GM23248 (cell line): ENCODE measurements around the gene TIPRL. TPM values are rescaled to one million over a fixed set of nuclear protein-coding genes. Genes with fewer than 3 reads are reported as not detected.

Source experiments
- DNase-seq: peaks from one replicate; pipeline ENCODE4 v3.0.0-alpha.2; 2015
- H2AFZ ChIP-seq: fragments of 200-600 bp; sonication (generic); 2 replicates; pipeline ENCODE4 v1.6.1; 2016; ENCODE audit warnings: antibody characterized with exemption
- H3F3A ChIP-seq: fragments of 200-600 bp; sonication (generic); 2 replicates; pipeline ENCODE4 v1.6.1; 2016; ENCODE audit warnings: mild to moderate bottlenecking, antibody characterized with exemption, mixed run types; ENCODE audit not compliant: insufficient read depth
- H3K27ac ChIP-seq: fragments of 200-600 bp; sonication (generic); 2 replicates; pipeline ENCODE4 v1.5.1; 2016; ENCODE audit warnings: mild to moderate bottlenecking
- H3K27me3 ChIP-seq: fragments of 200-600 bp; sonication (generic); replicated peaks from 2 replicates; pipeline ENCODE4 v1.6.1; 2016; ENCODE audit warnings: mild to moderate bottlenecking; ENCODE audit not compliant: insufficient read depth
- H3K36me3 ChIP-seq: fragments of 200-600 bp; sonication (generic); 2 replicates; pipeline ENCODE4 v1.6.1; 2016; ENCODE audit warnings: low read depth, mild to moderate bottlenecking
- H3K4me1 ChIP-seq: fragments of 200-600 bp; sonication (generic); 2 replicates; pipeline ENCODE4 v1.6.1; 2016; ENCODE audit warnings: mild to moderate bottlenecking; ENCODE audit not compliant: insufficient read depth
- H3K4me2 ChIP-seq: fragments of 200-600 bp; sonication (generic); one replicate; pipeline ENCODE4 v1.6.1; 2016; ENCODE audit warnings: mild to moderate bottlenecking; ENCODE audit not compliant: unreplicated experiment
- H3K4me3 ChIP-seq: fragments of 200-600 bp; sonication (generic); 2 replicates; pipeline ENCODE4 v1.5.1; 2016; ENCODE audit warnings: mild to moderate bottlenecking
- H3K79me2 ChIP-seq: fragments of 200-600 bp; sonication (generic); 2 replicates; pipeline ENCODE4 v1.6.1; 2016; ENCODE audit warnings: mild to moderate bottlenecking; ENCODE audit not compliant: insufficient read depth
- H3K9ac ChIP-seq: fragments of 200-600 bp; sonication (generic); 2 replicates; pipeline ENCODE4 v1.6.1; 2016; ENCODE audit warnings: mild to moderate bottlenecking
- H3K9me2 ChIP-seq: fragments of 200-600 bp; sonication (generic); 2 replicates; pipeline ENCODE4 v1.6.1; 2016; ENCODE audit warnings: mixed run types, mild to moderate bottlenecking, moderate library complexity; ENCODE audit not compliant: insufficient read depth
- H3K9me3 ChIP-seq: fragments of 200-600 bp; sonication (generic); one replicate; pipeline ENCODE4 v1.6.1; 2017; ENCODE audit warnings: low read depth
- H4K20me1 ChIP-seq: fragments of 200-600 bp; sonication (generic); 2 replicates; pipeline ENCODE4 v1.6.0; 2016; ENCODE audit not compliant: insufficient read depth
- EZH2 ChIP-seq: fragments of 200-600 bp; sonication (generic); IDR thresholded peaks from 2 replicates; pipeline ENCODE4 v1.6.1; 2018; ENCODE audit warnings: antibody characterized with exemption, mild to moderate bottlenecking; ENCODE audit not compliant: insufficient read depth, poor library complexity, severe bottlenecking
- EZH2phosphoT487 ChIP-seq: fragments of 200-600 bp; sonication (generic); IDR thresholded peaks from 2 replicates; pipeline ENCODE4 v1.6.1; 2018; ENCODE audit warnings: antibody characterized with exemption, moderate library complexity, mild to moderate bottlenecking, low read depth; ENCODE audit not compliant: insufficient read depth
- WGBS, 2 experiments: methylation state at CpG; one replicate each; pipeline ENCODE4 v1.1.6; 2015 to 2017; ENCODE audit warnings: low lambda C conversion rate in 2 of 2, low coverage in 1 of 2; ENCODE audit errors: missing lambda C conversion rate in 2 of 2; 5-methylcytosine and 5-hydroxymethylcytosine counted together
- in situ Hi-C: fragments of 300-500 bp; cut with MboI; formaldehyde crosslinking; loops from 2 replicates; pipeline ENCODE4 v1.15.0; 2020
- polyA plus RNA-seq: library from polyadenylated mRNA; unstranded; fragments of >200 nt; fragmentation: Nextera tagmentation; extraction: Ambion mirVana; gene quantifications from 2 replicates; pipeline ENCODE4 v1.2.1, GENCODE V29; 2016
- total RNA-seq: library from RNA; depleted of rRNA; stranded (reverse); fragments of >200 nt; shearing (Covaris generic); gene quantifications from 2 replicates; pipeline ENCODE4 v1.2.3, GENCODE V29; 2014

TIPRL gene
- total and polyA plus RNA-seq, 2 experiments from 2014 or later, result 36.6 to 62.9 TPM

DNA sequence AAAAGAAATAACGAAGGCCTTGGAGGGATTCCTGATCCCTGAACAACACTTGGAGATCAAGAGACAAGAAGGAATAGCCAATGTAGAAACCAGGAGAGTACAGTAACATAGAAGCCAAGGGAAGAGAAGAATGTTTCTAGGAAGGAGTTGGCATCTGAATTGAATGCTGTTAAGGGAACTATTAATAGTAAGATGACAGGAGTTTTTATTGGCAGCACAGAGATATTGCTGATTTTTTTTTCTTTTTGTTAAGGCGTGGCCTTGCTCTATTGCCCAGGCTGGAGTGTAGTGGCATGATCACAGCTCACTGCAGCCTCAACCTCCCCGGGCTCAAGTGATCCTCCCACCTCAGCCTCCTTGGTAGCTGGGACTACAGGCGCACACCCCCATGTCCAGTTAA is 37.4 kb downstream of the TIPRL start:
- no peaks in the 10 kb centered on the region for H3K9me2 ChIP-seq
- no peak overlapping the region for H2AFZ ChIP-seq
- H4K20me1 ChIP-seq, result no peaks in the 10 kb centered on the region
- no peak for DNase-seq
- in situ Hi-C loops, result no loop called here
- H3F3A ChIP-seq, result no peaks in the 10 kb centered on the region
- H3K9me3 ChIP-seq, result no peaks in the 10 kb centered on the region
- no peak overlapping the region for H3K4me3 ChIP-seq
- TF ChIP-seq EZH2 (no peak), EZH2phosphoT487 (no peak)
- H3K4me1 ChIP-seq, result no peaks in the 10 kb centered on the region
- H3K4me2 ChIP-seq, result no peak overlapping the region
- WGBS, 2 experiments, result 40 to 42% methylated on average over 4 of the region's 4 CpGs
- no peak overlapping the region for H3K9ac ChIP-seq
- no peaks in the 10 kb centered on the region for H3K27me3 ChIP-seq
- H3K27ac ChIP-seq, result no peak overlapping the region
- H3K36me3 ChIP-seq, result no peaks in the 10 kb centered on the region
- no peaks in the 10 kb centered on the region for H3K79me2 ChIP-seq

DNA sequence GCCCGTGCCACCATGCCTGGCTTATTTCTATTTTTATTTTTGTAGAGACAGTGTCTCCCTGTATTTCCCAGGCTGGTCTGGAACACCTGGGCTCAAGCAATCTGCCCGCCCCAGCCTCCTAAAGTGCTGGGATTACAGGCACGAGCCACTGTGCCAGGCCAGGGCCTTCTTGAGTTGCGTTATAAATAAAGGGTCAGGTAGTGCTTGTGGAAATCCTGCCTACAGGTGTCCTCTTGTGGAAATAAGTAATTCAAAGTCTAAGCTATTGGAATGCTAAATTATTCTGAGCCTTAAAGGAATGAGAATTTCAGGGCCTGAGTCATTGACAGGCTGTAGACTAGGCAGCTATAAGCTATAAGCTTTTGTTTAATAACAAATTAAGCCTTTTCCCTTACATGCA is 38.9 kb downstream of the TIPRL start:
- in situ Hi-C loops, result no loop called here
- Histone ChIP-seq H3K36me3 (no peaks in the 10 kb centered on the region), H3K9ac (no peak overlapping the region), H3F3A (no peaks in the 10 kb centered on the region), H3K4me2 (no peak overlapping the region), H3K79me2 (no peaks in the 10 kb centered on the region), H3K9me2 (no peaks in the 10 kb centered on the region), H3K27ac (no peak overlapping the region), H2AFZ (no peak overlapping the region), H3K9me3 (no peaks in the 10 kb centered on the region), H3K4me1 (no peaks in the 10 kb centered on the region), H4K20me1 (no peaks in the 10 kb centered on the region), H3K27me3 (no peaks in the 10 kb centered on the region), H3K4me3 (no peak overlapping the region)
- WGBS, 2 experiments, result 93 to 99% methylated on average over 4 of the region's 4 CpGs
- DNase-seq, result no peak
- TF ChIP-seq EZH2phosphoT487 (no peak), EZH2 (no peak)

DNA sequence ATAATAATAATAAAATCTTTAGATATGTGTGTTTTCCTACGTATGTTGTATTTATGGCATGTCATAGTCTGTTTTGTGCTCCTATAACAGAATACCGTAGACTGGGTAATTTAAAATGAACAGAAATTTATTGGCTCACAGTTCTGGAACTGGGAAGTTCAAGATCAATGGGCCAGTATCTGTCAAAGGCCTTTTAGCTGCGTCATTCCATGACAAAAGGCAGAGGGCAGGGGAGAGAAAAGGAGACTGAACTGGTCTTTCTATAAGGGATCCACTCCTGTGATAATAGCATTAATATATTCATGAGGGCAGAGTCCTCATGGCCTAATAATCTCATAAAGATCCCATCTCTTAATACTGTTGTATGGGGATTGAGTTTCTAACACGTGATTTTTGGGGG is 39.9 kb downstream of the TIPRL start:
- Histone ChIP-seq H3K9ac (no peak overlapping the region), H3K4me3 (no peak overlapping the region), H3K36me3 (no peaks in the 10 kb centered on the region), H4K20me1 (no peaks in the 10 kb centered on the region), H3K9me3 (no peaks in the 10 kb centered on the region), H2AFZ (no peak overlapping the region), H3K27me3 (no peaks in the 10 kb centered on the region), H3K4me1 (no peaks in the 10 kb centered on the region), H3K4me2 (no peak overlapping the region), H3K27ac (no peak overlapping the region), H3K79me2 (no peaks in the 10 kb centered on the region), H3F3A (peaks cover 2% of the 10 kb centered on the region; the same call in 1 of the 2 replicates), H3K9me2 (no peaks in the 10 kb centered on the region)
- TF ChIP-seq EZH2, result no peak
- TF ChIP-seq EZH2phosphoT487, result no peak
- DNase-seq, result no peak
- 69% methylated on average over 4 of the region's 4 CpGs for WGBS, 2 experiments
- in situ Hi-C loops, result no loop called here

- Histone ChIP-seq H3K36me3 (no peaks in the 10 kb centered on the region), H3K4me3 (no peak overlapping the region), H4K20me1 (no peaks in the 10 kb centered on the region), H3K9me3 (no peaks in the 10 kb centered on the region), H3F3A (peaks cover 10% of the 10 kb centered on the region; the same call in 1 of the 2 replicates), H3K27ac (no peak overlapping the region), H3K4me2 (no peak overlapping the region), H3K4me1 (peaks cover 9% of the 10 kb centered on the region; the same call in 1 of the 2 replicates), H3K79me2 (peaks cover 6% of the 10 kb centered on the region; the same call in 1 of the 2 replicates), H3K9me2 (no peaks in the 10 kb centered on the region), H2AFZ (no peak overlapping the region), H3K9ac (no peak overlapping the region), H3K27me3 (no peaks in the 10 kb centered on the region)
- 44 to 49% methylated on average over 6 of the region's 6 CpGs for WGBS, 2 experiments
- in situ Hi-C loops, result no loop called here
- no peak for TF ChIP-seq EZH2phosphoT487
- TF ChIP-seq EZH2, result no peak
- no peak for DNase-seq
Measured at GRCh38 chr1:168220470-168220871, 41.7 kb downstream of the TIPRL start.

GRCh38 chr1:168221275-168221674 is 42.5 kb downstream of the TIPRL start:
- in situ Hi-C loops, result no loop called here

More at GRCh38 chr1:168221275-168221674, 42.5 kb downstream of the TIPRL start:
- H3K36me3 ChIP-seq, result no peaks in the 10 kb centered on the region
- H3K9me2 ChIP-seq, result no peaks in the 10 kb centered on the region
- no peak overlapping the region for H2AFZ ChIP-seq
- H3K4me3 ChIP-seq, result no peak overlapping the region
- DNase-seq, result no peak
- no peaks in the 10 kb centered on the region for H3K9me3 ChIP-seq
- H3K79me2 ChIP-seq, result peaks cover 14% of the 10 kb centered on the region
- H3K9ac ChIP-seq, result no peak overlapping the region
- 58 to 70% methylated on average over 2 of the region's 2 CpGs for WGBS, 2 experiments
- peaks cover 10% of the 10 kb centered on the region; the same call in 1 of the 2 replicates for H3K4me1 ChIP-seq
- H3K4me2 ChIP-seq, result no peak overlapping the region
- no peaks in the 10 kb centered on the region for H4K20me1 ChIP-seq
- TF ChIP-seq EZH2, result no peak
- no peak for TF ChIP-seq EZH2phosphoT487
- H3K27me3 ChIP-seq, result no peaks in the 10 kb centered on the region
- H3K27ac ChIP-seq, result no peak overlapping the region
- peaks cover 10% of the 10 kb centered on the region; the same call in 1 of the 2 replicates for H3F3A ChIP-seq
